GM19099 (cell line): Measurements from ENCODE around the gene SBK2.

Experiments
- POLR2A ChIP-seq: IDR thresholded peaks from 3 replicates; pipeline ENCODE4 v1.6.1; 2011; ENCODE audit warnings: low read depth; ENCODE audit not compliant: insufficient read length; ENCODE audit errors: extremely low read depth

SBK2 gene

DNA sequence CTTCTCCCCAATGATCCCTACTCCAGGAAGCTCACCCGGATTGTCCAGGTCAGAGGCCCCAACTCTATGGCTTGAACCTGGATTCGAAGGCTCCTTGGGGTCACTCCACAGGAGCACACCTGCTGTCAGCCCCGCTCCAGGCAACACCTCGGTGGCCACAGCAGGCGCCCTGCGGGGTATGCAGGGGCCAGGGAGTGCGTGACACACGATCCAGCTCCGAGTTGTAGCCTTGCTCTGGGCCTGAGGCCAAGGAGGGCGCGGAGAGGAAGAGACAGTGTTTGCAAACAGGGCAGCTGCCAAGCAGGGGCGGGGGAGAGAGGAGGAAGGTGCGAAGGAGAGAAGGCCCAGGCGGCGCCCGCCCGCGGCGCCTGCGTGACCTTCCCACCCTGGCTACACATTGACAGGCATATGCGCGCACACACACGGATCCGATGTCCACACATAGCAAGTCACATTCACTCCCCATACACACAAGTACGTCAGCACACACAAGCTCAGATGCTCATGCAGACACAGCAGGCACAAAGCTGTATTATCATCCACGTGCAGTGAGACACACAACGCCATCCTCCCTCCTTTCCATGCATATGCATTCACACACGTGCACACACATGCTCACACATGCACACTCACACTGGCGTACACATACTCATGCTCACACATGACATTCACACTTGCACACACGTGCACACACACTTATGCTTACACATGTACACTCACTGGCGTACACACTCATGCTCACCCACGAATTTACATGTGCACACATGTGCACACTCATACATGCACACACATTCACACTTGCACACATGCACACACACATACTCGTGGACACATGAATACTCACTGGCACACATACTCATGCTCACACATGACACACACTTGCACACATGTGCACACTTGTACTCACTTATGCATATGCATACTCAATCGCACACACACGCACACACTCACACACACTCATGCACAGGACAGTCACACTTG lies 10.4 kb downstream of the SBK2 start:
- no peak for TF ChIP-seq POLR2A

DNA sequence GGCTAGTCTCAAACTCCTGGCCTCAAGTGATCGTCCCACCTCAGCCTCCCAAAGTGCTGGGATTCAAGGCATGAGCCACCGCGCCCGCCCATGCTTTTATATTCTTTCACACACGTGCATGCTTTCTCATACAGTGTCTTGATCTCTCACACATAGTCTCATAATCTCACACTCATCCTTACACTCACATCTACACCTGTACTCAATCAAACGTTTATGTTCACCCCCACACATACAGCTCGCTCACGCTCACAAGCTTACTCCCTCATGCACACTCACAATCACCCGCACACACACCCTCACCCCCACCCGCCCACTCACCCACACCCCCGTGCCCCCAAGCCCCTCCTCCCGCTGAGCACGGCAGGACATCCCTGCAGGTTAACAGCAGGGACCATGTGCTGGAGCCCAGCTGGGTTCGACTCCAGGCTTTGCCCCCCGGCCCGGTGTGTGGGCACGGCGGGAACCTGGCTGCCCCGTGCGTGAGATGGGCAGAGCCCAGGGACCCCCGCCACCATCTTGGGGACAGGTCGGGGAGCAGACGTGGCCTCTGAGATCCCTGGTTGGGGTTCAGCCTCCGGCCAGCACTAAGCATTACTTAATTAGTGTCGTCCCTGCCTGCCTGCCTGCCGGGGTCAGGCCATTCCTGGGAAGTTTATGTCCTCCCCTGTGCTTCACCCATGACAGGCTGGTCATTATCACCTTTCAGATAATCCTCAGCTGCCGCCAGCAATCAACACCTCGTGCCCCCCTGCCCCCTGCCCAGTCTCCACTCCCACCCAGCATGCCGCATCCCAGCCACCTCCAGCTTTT lies 11.4 kb downstream of the SBK2 start:
- TF ChIP-seq POLR2A = no peak

DNA sequence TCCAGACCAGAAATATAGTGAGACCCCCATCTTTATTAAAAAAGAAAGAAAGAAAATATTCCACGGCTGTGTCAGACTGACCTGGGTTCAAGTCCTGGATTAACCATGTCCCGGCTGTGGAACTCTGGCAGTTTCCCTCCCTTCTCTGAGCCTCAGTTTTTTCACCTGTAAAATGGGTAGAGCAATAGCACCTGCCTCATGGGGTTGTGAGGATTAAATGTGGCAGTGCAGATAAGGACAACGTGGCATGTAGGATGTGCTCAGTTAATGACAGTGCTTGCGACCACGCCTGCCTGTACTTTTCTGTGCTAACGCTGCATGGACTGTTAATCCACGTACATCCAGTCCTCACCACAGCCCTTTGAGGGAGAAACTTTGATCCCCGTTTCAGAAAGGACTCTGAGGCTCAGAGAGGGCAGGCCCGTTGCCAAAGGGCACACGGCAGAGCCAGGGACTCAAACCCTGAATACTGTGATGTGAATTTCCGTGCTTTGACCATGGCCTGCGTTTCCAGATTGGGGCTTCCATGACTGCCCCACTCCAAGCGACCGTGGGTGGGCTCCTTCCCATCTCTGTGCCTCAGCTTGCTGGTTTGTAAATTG lies 16.1 kb downstream of the SBK2 start:
- no peak for TF ChIP-seq POLR2A

DNA sequence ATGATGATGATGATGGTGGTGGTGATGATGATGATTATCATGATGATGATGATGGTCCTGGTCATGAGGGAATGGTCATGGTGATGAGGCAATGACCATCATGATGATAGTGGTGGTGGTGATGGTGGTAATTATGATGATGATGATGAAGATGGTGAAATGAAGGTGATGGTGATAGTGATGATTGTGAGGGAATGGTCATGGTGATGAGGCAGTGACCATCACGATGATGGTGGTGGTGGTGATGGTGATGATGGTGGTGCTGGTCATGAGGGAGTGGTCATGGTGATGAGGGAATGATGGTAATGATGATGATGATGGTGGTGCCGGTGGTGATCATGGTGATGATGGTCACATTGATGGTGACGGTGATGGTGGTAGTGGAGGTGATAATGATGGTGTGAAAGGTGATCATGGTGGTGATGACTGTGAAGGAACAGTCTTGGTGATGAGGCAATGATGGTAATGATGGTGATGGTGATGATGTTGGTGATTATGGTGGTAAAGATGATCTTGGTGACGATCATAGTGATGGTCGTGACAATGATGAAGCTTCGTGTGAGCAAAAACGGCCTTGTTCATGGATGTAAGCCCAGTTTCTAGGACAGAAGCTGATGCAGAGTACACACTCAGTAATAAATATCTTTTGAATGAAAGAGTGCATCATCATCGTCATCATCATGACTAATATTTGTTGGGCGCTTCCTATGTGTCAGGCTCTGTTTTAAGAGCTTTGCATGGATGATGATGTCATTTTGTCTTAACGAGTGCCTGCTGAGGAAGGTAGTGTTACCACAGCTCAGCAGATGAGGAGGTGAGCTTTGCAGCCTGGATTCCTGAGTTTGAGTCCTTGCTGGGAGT lies 17.3 kb downstream of the SBK2 start:
- TF ChIP-seq POLR2A = no peak

DNA sequence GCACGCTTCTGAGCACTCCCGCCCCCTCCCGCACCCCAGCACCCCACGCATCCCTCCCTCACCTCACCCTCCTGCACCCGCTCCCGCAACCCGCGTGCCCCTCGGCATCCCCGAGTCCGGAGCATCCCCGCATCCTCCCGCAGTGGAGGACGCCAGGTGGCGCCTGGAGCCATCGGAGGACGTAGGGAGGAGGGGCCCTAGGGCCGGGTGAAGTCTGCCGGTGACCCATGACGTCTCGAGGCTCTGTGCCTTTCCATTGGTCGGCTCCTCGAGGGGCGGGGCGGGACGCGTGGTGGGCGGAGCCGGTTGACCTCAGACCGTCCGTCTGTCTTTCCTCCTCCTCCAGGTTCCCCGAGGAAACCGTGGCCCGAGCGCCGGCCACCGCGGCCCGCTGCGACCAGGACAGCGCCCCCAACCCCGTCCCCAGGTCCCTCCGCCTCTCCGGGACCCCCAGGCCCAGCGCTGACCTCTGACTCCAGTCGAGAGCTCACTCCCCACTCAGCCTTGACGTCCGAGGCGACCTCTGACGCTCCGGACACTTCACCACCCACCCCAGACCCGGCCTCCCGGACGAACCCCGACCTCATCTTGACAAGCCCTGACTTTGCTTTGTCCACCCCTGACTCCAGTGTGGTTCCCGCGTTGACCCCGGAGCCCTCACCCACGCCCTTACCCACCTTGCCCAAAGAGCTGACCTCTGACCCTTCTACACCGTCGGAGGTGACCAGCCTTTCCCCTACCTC lies 19.9 kb downstream of the SBK2 start:
- peak; percentile 44 for TF ChIP-seq POLR2A

DNA sequence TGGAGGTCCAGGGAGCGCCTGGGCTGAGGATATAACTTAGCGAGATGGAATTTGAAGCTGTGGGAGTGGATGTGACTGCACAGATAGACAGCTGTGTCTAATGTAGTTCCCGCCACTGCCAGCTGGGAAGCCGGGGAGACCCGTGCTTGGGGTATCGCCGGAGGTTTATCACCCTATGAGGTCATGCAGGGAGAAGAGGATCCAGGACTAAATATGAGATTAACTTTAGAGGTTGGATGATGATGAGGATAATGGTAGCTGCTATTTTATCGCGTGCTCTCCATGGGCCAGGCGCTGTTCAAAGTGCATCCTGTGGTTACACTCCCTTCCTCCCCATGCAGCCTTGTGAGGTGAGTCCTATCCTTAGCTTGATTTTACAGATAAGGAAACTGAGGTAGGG lies 28.8 kb downstream of the SBK2 start:
- TF ChIP-seq POLR2A = no peak

DNA sequence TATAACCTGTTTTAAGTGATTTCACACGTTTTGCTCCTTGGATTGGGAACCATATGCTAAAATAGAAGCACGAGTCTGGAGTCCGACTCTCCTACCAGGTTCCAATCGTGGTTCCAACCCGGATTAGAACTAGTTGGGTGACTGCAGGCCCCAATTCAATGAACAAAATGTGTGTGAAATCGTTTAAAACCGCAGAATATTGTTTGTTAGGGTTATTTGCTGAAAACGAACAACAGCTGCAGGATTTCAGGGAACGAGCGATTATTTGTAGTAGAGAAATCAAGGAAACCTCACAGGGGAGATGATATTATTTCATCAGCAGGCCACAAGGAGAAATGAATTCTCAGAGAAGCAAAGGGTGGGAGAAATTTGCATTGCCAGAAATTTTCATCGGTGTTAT lies 32.0 kb downstream of the SBK2 start:
- TF ChIP-seq POLR2A = no peak

DNA sequence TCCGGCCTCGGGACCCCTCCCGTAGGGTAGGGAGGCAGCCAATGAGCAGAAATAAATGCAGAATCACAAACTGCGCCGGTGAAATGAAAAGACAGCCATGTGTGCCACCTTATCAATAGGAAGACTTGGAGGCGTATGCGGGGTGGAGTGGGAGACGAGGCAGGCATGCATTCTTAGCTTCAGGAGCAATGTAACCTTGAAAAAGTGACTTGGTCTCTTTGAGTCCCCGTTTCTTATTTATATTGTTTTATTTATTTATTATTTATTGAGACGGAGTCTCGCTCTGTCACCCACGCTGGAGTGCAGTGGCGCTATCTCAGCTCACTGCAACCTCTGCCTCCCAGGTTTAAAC lies 32.7 kb downstream of the SBK2 start:
- TF ChIP-seq POLR2A = no peak

DNA sequence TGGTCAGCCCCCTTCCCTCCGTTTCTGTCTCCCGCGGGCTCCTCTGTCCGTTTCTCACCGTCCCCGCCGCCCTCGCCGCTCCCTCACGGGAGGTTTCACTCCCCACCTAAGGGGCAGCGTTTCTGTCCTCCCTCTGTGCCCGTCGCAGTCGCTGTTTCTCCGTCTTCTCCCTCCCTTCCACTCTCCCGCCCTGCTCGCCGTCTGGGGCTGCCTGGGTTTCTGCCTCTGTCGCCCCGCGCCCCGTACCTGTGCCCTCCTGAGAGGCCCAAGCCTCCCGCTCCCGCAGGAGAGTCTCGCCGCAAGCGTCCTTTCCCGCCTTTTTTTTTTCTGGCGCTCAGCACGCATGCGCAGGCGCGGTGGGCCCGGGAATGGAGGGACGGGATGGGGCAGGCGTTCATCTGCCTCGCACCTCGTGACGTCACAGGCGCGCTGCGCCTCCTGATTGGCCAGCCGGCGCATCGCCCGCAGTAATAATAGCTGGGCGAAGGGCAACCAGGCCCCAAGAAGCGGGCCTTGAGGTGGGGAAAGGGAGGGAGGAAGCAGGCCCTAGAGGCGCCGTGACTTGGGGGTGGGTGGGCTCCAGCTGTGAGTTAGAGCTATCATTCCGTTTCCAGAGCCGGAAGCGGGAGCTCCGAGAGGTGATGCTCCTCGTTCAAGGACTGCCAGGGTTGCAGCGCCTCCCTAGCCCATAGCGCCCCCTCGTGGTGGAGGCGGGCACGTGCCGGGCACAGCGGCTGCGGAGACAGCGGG lies 33.3 kb downstream of the SBK2 start:
- peak; percentile 31 for TF ChIP-seq POLR2A

DNA sequence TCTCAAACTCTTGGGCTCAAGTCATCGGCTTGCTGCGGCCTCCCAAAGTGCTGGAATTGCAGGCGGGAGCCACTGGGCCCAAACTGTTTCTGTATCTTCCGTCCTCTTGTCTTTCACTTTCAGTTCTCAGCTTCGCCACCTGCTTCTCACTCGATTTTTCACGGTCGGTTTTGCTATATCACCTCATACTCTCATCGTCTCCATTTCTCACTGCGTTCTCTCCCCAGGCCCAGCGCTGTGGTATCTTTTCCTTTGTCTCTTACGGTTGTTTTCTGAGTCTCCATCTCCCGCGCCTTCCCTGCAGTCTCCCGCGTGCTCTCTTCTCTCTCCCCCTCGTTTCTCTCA lies 33.8 kb downstream of the SBK2 start:
- no peak for TF ChIP-seq POLR2A

DNA sequence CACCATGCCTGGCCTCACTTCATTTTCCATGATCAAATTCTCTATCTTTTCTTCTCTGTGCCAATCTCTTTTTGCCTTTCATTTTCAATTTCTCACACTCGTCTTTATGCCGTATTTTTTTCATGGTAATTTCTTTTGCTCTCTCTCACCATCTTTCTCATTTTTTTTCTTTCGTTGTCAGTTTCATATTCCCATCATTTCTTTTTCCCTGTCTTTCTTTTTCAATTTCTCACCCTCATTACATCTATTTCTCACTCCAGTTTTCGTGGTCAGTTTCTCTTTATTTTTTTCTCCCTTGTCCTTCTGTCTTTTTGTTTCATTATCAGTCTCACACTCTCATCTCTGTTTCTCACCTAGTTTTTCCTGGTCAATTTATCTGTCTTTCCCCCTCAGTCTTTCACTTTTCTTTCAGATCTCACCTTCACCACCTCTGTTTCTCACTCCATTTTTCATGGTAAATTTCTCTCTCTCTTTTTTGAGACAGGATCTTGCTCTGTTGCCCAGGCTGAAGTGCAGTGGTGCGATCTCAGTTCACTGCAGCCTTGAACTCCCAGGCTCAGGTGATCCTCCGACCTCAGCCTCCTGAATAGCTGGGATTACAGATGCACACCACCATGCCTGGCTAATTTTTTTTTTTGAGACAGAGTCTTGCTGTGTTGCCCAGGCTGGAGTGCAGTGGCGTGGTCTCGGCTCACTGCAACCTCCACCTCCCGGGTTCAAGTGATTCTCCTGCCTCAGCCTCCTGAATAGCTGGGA lies 34.6 kb downstream of the SBK2 start:
- TF ChIP-seq POLR2A = no peak

DNA sequence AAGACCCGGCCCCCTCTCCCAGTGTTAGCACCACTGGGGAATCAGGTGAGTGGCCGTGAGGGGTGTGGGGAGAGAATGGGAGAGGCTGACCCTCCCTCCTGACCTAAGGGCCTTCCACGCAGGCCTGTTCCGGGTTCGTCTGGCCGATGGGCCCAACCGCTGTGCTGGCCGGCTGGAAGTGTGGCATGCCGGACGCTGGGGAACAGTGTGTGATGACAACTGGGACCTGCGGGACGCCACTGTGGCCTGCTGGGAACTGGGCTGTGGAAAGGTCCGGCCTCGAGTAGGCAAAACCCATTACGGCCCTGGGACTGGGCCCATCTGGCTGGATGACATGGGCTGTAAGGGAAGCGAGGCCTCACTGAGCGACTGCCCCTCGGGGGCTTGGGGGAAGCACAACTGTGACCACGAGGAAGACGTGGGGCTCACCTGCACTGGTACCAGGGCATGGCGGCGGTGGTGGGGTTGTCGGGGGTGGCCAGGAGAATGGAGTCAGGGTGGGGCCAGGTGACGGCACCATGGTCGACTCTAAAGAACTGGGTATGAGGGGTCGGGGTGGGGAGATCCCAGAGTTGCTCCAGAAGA lies 36.5 kb downstream of the SBK2 start:
- TF ChIP-seq POLR2A = no peak
